Measurements from ENCODE around the gene HES1.
"Not testable (repeated sequence)": the region's sequence is repeated elsewhere in the genome, so short reads cannot be mapped to it uniquely, and the experiment has no call there.

The HES1 gene

DNA sequence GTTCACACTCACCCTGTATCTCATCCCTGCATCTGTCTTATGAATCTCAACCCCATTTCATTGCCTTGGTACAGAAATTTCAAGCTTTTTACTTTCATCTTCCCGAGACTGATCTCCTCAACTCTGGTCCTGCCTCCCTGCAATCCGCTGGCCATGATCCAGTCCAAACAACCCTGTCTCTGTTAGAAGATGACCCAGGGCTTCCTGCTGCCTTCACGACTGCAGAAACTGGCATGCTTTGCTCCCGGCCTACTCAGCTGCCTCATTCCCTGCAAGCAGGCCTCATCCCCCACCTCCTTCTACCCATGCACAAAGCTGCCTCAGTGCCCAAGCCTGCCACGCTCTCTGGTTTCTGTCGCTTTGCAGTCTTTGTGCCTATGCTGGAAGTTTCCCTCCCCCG, 12.4 kb downstream of the HES1 start:
- no peak overlapping the region for H3K4me3 ChIP-seq (ENCODE audit: extremely low read depth, insufficient read depth, low read length, poor library complexity, severe bottlenecking)
- H3K27ac ChIP-seq (ENCODE audit: low read depth, low read length, severe bottlenecking): no peak overlapping the region
- WGBS, 2 experiments (ENCODE audit: insufficient coverage in 2 of 2): 78 to 80% methylated on average over 4 to 5 of the region's 7 CpGs
- H3K36me3 ChIP-seq (ENCODE audit: control insufficient read depth, insufficient read depth, low read length): no peaks in the 10 kb centered on the region
- no peaks in the 10 kb centered on the region for H3K4me1 ChIP-seq (ENCODE audit: control insufficient read depth, insufficient read depth, low read length, poor library complexity, severe bottlenecking)
- H3K9me3 ChIP-seq (ENCODE audit: control insufficient read depth, low read length): no peaks in the 10 kb centered on the region

GRCh38 chr3:194150252-194150934, 14.4 kb downstream of the HES1 start:
- H3K27ac ChIP-seq (ENCODE audit: low read depth, low read length, severe bottlenecking): no peak overlapping the region
- no peaks in the 10 kb centered on the region for H3K36me3 ChIP-seq (ENCODE audit: control insufficient read depth, insufficient read depth, low read length)
- H3K4me1 ChIP-seq (ENCODE audit: control insufficient read depth, insufficient read depth, low read length, poor library complexity, severe bottlenecking): no peaks in the 10 kb centered on the region
- WGBS, 2 experiments (ENCODE audit: insufficient coverage in 2 of 2): 88 to 93% methylated on average over 5 to 6 of the region's 8 CpGs
- H3K4me3 ChIP-seq (ENCODE audit: extremely low read depth, insufficient read depth, low read length, poor library complexity, severe bottlenecking): no peak overlapping the region
- peaks cover 11% of the 10 kb centered on the region for H3K9me3 ChIP-seq (ENCODE audit: control insufficient read depth, low read length)

DNA sequence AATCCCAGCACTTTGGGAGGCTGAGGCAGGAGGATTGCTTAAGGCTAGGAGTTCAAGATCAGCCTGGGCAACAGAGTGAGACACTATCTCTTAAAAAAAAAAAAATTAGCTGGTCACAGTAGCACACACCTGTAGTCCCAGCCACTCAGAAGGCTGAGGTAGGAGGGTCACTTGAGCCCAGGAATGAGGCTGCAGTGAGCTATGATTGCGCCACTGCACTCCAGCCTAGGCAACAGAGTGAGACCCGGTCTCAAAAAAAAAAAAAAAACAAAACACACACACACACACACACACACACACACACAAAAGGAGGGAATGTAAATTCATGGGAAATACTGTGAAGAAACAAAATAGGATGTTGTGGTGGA, 15.0 kb downstream of the HES1 start:
- no CpG with 5 or more reads among the region's 2 CpGs for WGBS, 2 experiments (ENCODE audit: insufficient coverage in 2 of 2)

DNA sequence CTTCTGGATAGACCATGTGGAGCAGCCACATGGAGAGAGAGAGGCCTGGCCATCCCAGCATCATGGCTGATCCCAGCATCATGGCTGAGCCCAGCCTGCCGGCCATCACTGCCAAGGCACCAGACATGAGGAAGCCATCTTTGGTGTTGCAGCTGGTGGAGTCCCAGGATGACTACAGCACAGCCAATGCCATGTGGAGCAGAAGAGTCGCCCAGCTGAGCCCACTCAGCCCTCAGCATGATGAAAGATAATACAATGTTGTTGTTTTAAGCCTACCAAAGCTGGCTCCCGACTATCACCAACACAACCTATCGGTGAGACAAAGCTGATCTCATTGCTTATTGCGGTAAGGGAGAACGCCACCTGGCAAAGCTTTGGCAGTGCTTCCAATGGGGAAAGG, 18.4 kb downstream of the HES1 start:
- Histone ChIP-seq H3K27ac (ENCODE audit: low read depth, low read length, severe bottlenecking) (no peak overlapping the region), H3K36me3 (ENCODE audit: control insufficient read depth, insufficient read depth, low read length) (no peaks in the 10 kb centered on the region), H3K9me3 (ENCODE audit: control insufficient read depth, low read length) (peaks cover 11% of the 10 kb centered on the region), H3K4me1 (ENCODE audit: control insufficient read depth, insufficient read depth, low read length, poor library complexity, severe bottlenecking) (no peaks in the 10 kb centered on the region), H3K4me3 (ENCODE audit: extremely low read depth, insufficient read depth, low read length, poor library complexity, severe bottlenecking) (no peak overlapping the region)
- 93 to 99% methylated on average over 5 to 6 of the region's 6 CpGs for WGBS, 2 experiments (ENCODE audit: insufficient coverage in 2 of 2)

More for the DNA sequence above, 15.0 kb downstream of the HES1 start:
- H3K27ac ChIP-seq (ENCODE audit: low read depth, low read length, severe bottlenecking); H3K4me3 ChIP-seq (ENCODE audit: extremely low read depth, insufficient read depth, low read length, poor library complexity, severe bottlenecking); H3K4me1 ChIP-seq (ENCODE audit: control insufficient read depth, insufficient read depth, low read length, poor library complexity, severe bottlenecking); H3K36me3 ChIP-seq (ENCODE audit: control insufficient read depth, insufficient read depth, low read length): not testable (repeated sequence)
- peaks cover 11% of the 10 kb centered on the region for H3K9me3 ChIP-seq (ENCODE audit: control insufficient read depth, low read length)

DNA sequence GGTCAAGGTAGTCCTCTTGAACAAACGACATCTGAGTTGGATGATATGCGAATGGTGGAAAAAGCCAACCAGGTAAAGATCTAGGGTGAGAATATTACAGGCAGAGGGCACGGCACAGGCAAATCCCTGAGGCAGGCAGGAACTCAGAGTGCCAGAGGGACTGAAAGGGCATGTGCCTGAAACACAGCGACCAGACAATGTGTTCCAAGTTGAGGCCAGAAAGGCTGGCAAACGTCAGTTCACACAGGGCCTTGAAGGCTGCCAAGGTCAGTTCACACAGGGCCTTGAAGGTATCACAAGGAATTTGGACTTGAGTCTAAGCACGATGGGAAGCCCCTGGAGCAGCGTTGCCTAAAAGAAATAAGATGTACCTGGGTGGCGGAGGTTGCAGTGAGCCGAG, 20.1 kb downstream of the HES1 start:
- Histone ChIP-seq H3K4me3 (ENCODE audit: extremely low read depth, insufficient read depth, low read length, poor library complexity, severe bottlenecking) (no peak overlapping the region), H3K36me3 (ENCODE audit: control insufficient read depth, insufficient read depth, low read length) (no peaks in the 10 kb centered on the region), H3K4me1 (ENCODE audit: control insufficient read depth, insufficient read depth, low read length, poor library complexity, severe bottlenecking) (peaks cover 5% of the 10 kb centered on the region), H3K9me3 (ENCODE audit: control insufficient read depth, low read length) (peaks cover 11% of the 10 kb centered on the region), H3K27ac (ENCODE audit: low read depth, low read length, severe bottlenecking) (no peak overlapping the region)
- 88 to 93% methylated on average over 9 of the region's 9 CpGs for WGBS, 2 experiments (ENCODE audit: insufficient coverage in 2 of 2)

- no peaks in the 10 kb centered on the region for H3K36me3 ChIP-seq (ENCODE audit: control insufficient read depth, insufficient read depth, low read length)
- peaks cover 9% of the 10 kb centered on the region for H3K9me3 ChIP-seq (ENCODE audit: control insufficient read depth, low read length)
- H3K27ac ChIP-seq (ENCODE audit: low read depth, low read length, severe bottlenecking): no peak overlapping the region
- WGBS, 2 experiments (ENCODE audit: insufficient coverage in 2 of 2): 93% methylated on average over 3 of the region's 3 CpGs
- H3K4me3 ChIP-seq (ENCODE audit: extremely low read depth, insufficient read depth, low read length, poor library complexity, severe bottlenecking): no peak overlapping the region
- peaks cover 11% of the 10 kb centered on the region for H3K4me1 ChIP-seq (ENCODE audit: control insufficient read depth, insufficient read depth, low read length, poor library complexity, severe bottlenecking)
These were observed 23.0 kb downstream of the HES1 start for GRCh38 chr3:194158942-194159439.

DNA sequence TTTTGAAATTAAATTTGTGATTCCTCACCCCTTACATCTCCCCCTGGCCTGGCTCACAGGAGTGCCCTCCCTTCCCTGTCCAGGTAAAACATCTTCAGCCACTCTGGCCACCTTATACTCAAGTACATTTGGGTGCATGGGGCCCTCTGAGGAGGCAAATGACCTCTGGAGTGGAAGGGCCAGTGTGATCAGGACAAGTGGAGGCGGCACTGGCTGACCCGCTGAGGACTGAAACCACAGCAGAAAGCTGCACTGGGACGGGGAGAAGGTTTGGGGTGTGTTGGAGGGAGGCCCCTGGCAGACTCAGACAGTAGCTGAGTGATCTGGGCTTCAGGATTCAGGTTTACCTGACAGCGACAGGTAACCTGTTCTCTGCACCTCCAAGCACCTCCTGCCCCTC, 24.2 kb downstream of the HES1 start:
- WGBS, 2 experiments (ENCODE audit: insufficient coverage in 2 of 2): 95 to 100% methylated on average over 2 to 3 of the region's 4 CpGs
- H3K4me1 ChIP-seq (ENCODE audit: control insufficient read depth, insufficient read depth, low read length, poor library complexity, severe bottlenecking): peaks cover 11% of the 10 kb centered on the region
- no peaks in the 10 kb centered on the region for H3K36me3 ChIP-seq (ENCODE audit: control insufficient read depth, insufficient read depth, low read length)
- H3K4me3 ChIP-seq (ENCODE audit: extremely low read depth, insufficient read depth, low read length, poor library complexity, severe bottlenecking): no peak overlapping the region
- H3K9me3 ChIP-seq (ENCODE audit: control insufficient read depth, low read length): no peaks in the 10 kb centered on the region
- H3K27ac ChIP-seq (ENCODE audit: low read depth, low read length, severe bottlenecking): no peak overlapping the region

GRCh38 chr3:194161131-194162045, 25.4 kb downstream of the HES1 start:
- Histone ChIP-seq H3K4me3 (ENCODE audit: extremely low read depth, insufficient read depth, low read length, poor library complexity, severe bottlenecking) (no peak overlapping the region), H3K4me1 (ENCODE audit: control insufficient read depth, insufficient read depth, low read length, poor library complexity, severe bottlenecking) (peaks cover 21% of the 10 kb centered on the region), H3K27ac (ENCODE audit: low read depth, low read length, severe bottlenecking) (no peak overlapping the region), H3K36me3 (ENCODE audit: control insufficient read depth, insufficient read depth, low read length) (no peaks in the 10 kb centered on the region), H3K9me3 (ENCODE audit: control insufficient read depth, low read length) (no peaks in the 10 kb centered on the region)
- 66 to 83% methylated on average over 13 to 14 of the region's 15 CpGs for WGBS, 2 experiments (ENCODE audit: insufficient coverage in 2 of 2)

- peaks cover 29% of the 10 kb centered on the region for H3K4me1 ChIP-seq (ENCODE audit: control insufficient read depth, insufficient read depth, low read length, poor library complexity, severe bottlenecking)
- no peak overlapping the region for H3K4me3 ChIP-seq (ENCODE audit: extremely low read depth, insufficient read depth, low read length, poor library complexity, severe bottlenecking)
- no peaks in the 10 kb centered on the region for H3K36me3 ChIP-seq (ENCODE audit: control insufficient read depth, insufficient read depth, low read length)
- H3K9me3 ChIP-seq (ENCODE audit: control insufficient read depth, low read length): no peaks in the 10 kb centered on the region
- H3K27ac ChIP-seq (ENCODE audit: low read depth, low read length, severe bottlenecking): no peak overlapping the region
- 82 to 88% methylated on average over 6 to 7 of the region's 10 CpGs for WGBS, 2 experiments (ENCODE audit: insufficient coverage in 2 of 2)
These were observed 26.2 kb downstream of the HES1 start for GRCh38 chr3:194162070-194162678.

GRCh38 chr3:194162817-194163584, 27.1 kb downstream of the HES1 start:
- H3K4me1 ChIP-seq (ENCODE audit: control insufficient read depth, insufficient read depth, low read length, poor library complexity, severe bottlenecking): peaks cover 32% of the 10 kb centered on the region
- H3K9me3 ChIP-seq (ENCODE audit: control insufficient read depth, low read length): no peaks in the 10 kb centered on the region
- no peaks in the 10 kb centered on the region for H3K36me3 ChIP-seq (ENCODE audit: control insufficient read depth, insufficient read depth, low read length)
- WGBS, 2 experiments (ENCODE audit: insufficient coverage in 2 of 2): 96 to 100% methylated on average over 3 to 4 of the region's 6 CpGs
- no peak overlapping the region for H3K4me3 ChIP-seq (ENCODE audit: extremely low read depth, insufficient read depth, low read length, poor library complexity, severe bottlenecking)
- H3K27ac ChIP-seq (ENCODE audit: low read depth, low read length, severe bottlenecking): no peak overlapping the region

Data from mesodermal cell (in vitro differentiated cells).